GM23248 (cell line): ENCODE measurements around the gene AHRR. TPM values are rescaled to one million over a fixed set of nuclear protein-coding genes. Genes with fewer than 3 reads are reported as not detected.

Source experiments
- DNase-seq: peaks from one replicate; pipeline ENCODE4 v3.0.0-alpha.2; 2015
- H2AFZ ChIP-seq: fragments of 200-600 bp; sonication (generic); 2 replicates; pipeline ENCODE4 v1.6.1; 2016; ENCODE audit warnings: antibody characterized with exemption
- H3F3A ChIP-seq: fragments of 200-600 bp; sonication (generic); 2 replicates; pipeline ENCODE4 v1.6.1; 2016; ENCODE audit warnings: mild to moderate bottlenecking, antibody characterized with exemption, mixed run types; ENCODE audit not compliant: insufficient read depth
- H3K27ac ChIP-seq: fragments of 200-600 bp; sonication (generic); 2 replicates; pipeline ENCODE4 v1.5.1; 2016; ENCODE audit warnings: mild to moderate bottlenecking
- H3K27me3 ChIP-seq: fragments of 200-600 bp; sonication (generic); replicated peaks from 2 replicates; pipeline ENCODE4 v1.6.1; 2016; ENCODE audit warnings: mild to moderate bottlenecking; ENCODE audit not compliant: insufficient read depth
- H3K36me3 ChIP-seq: fragments of 200-600 bp; sonication (generic); 2 replicates; pipeline ENCODE4 v1.6.1; 2016; ENCODE audit warnings: low read depth, mild to moderate bottlenecking
- H3K4me1 ChIP-seq: fragments of 200-600 bp; sonication (generic); 2 replicates; pipeline ENCODE4 v1.6.1; 2016; ENCODE audit warnings: mild to moderate bottlenecking; ENCODE audit not compliant: insufficient read depth
- H3K4me2 ChIP-seq: fragments of 200-600 bp; sonication (generic); one replicate; pipeline ENCODE4 v1.6.1; 2016; ENCODE audit warnings: mild to moderate bottlenecking; ENCODE audit not compliant: unreplicated experiment
- H3K4me3 ChIP-seq: fragments of 200-600 bp; sonication (generic); 2 replicates; pipeline ENCODE4 v1.5.1; 2016; ENCODE audit warnings: mild to moderate bottlenecking
- H3K79me2 ChIP-seq: fragments of 200-600 bp; sonication (generic); 2 replicates; pipeline ENCODE4 v1.6.1; 2016; ENCODE audit warnings: mild to moderate bottlenecking; ENCODE audit not compliant: insufficient read depth
- H3K9ac ChIP-seq: fragments of 200-600 bp; sonication (generic); 2 replicates; pipeline ENCODE4 v1.6.1; 2016; ENCODE audit warnings: mild to moderate bottlenecking
- H3K9me2 ChIP-seq: fragments of 200-600 bp; sonication (generic); 2 replicates; pipeline ENCODE4 v1.6.1; 2016; ENCODE audit warnings: mixed run types, mild to moderate bottlenecking, moderate library complexity; ENCODE audit not compliant: insufficient read depth
- H3K9me3 ChIP-seq: fragments of 200-600 bp; sonication (generic); one replicate; pipeline ENCODE4 v1.6.1; 2017; ENCODE audit warnings: low read depth
- H4K20me1 ChIP-seq: fragments of 200-600 bp; sonication (generic); 2 replicates; pipeline ENCODE4 v1.6.0; 2016; ENCODE audit not compliant: insufficient read depth
- EZH2 ChIP-seq: fragments of 200-600 bp; sonication (generic); IDR thresholded peaks from 2 replicates; pipeline ENCODE4 v1.6.1; 2018; ENCODE audit warnings: antibody characterized with exemption, mild to moderate bottlenecking; ENCODE audit not compliant: insufficient read depth, poor library complexity, severe bottlenecking
- EZH2phosphoT487 ChIP-seq: fragments of 200-600 bp; sonication (generic); IDR thresholded peaks from 2 replicates; pipeline ENCODE4 v1.6.1; 2018; ENCODE audit warnings: antibody characterized with exemption, moderate library complexity, mild to moderate bottlenecking, low read depth; ENCODE audit not compliant: insufficient read depth
- WGBS, 2 experiments: methylation state at CpG; one replicate each; pipeline ENCODE4 v1.1.6; 2015 to 2017; ENCODE audit warnings: low lambda C conversion rate in 2 of 2, low coverage in 1 of 2; ENCODE audit errors: missing lambda C conversion rate in 2 of 2; 5-methylcytosine and 5-hydroxymethylcytosine counted together
- in situ Hi-C: fragments of 300-500 bp; cut with MboI; formaldehyde crosslinking; loops from 2 replicates; pipeline ENCODE4 v1.15.0; 2020
- polyA plus RNA-seq: library from polyadenylated mRNA; unstranded; fragments of >200 nt; fragmentation: Nextera tagmentation; extraction: Ambion mirVana; gene quantifications from 2 replicates; pipeline ENCODE4 v1.2.1, GENCODE V29; 2016
- total RNA-seq: library from RNA; depleted of rRNA; stranded (reverse); fragments of >200 nt; shearing (Covaris generic); gene quantifications from 2 replicates; pipeline ENCODE4 v1.2.3, GENCODE V29; 2014

Gene AHRR
- total and polyA plus RNA-seq, 2 experiments from 2014 or later = 13.2 to 33.7 TPM

- peaks cover 3% of the 10 kb centered on the region; the same call in 1 of the 2 replicates for H3K4me1 ChIP-seq
- no peak overlapping the region for H3K9ac ChIP-seq
- H3K27ac ChIP-seq = no peak overlapping the region
- H3K9me2 ChIP-seq = no peaks in the 10 kb centered on the region
- no peak overlapping the region for H2AFZ ChIP-seq
- WGBS, 2 experiments = 90 to 92% methylated on average over 21 of the region's 21 CpGs
- H3K4me2 ChIP-seq = no peak overlapping the region
- TF ChIP-seq EZH2 (no peak), EZH2phosphoT487 (no peak)
- peaks cover 83% of the 10 kb centered on the region for H3K79me2 ChIP-seq
- H3K9me3 ChIP-seq = peaks cover 3% of the 10 kb centered on the region
- no peaks in the 10 kb centered on the region for H3K27me3 ChIP-seq
- no peak for DNase-seq
- H4K20me1 ChIP-seq = no peaks in the 10 kb centered on the region
- in situ Hi-C loops = no loop called here
- H3K36me3 ChIP-seq = peaks cover 35% of the 10 kb centered on the region
- H3K4me3 ChIP-seq = no peak overlapping the region
- H3F3A ChIP-seq = no peaks in the 10 kb centered on the region
These were observed 126.7 kb downstream of the AHRR start for GRCh38 chr5:448061-448765.

- no peaks in the 10 kb centered on the region for H4K20me1 ChIP-seq
- H3K27ac ChIP-seq = no peak overlapping the region
- no peaks in the 10 kb centered on the region for H3F3A ChIP-seq
- H3K4me2 ChIP-seq = no peak overlapping the region
- in situ Hi-C loops = no loop called here
- WGBS, 2 experiments = 88 to 91% methylated on average over 12 of the region's 12 CpGs
- H2AFZ ChIP-seq = no peak overlapping the region
- H3K9me2 ChIP-seq = no peaks in the 10 kb centered on the region
- no peak overlapping the region for H3K4me3 ChIP-seq
- no peak overlapping the region for H3K9ac ChIP-seq
- DNase-seq = no peak
- H3K79me2 ChIP-seq = peaks cover 83% of the 10 kb centered on the region
- peaks cover 3% of the 10 kb centered on the region for H3K9me3 ChIP-seq
- peaks cover 41% of the 10 kb centered on the region for H3K36me3 ChIP-seq
- H3K4me1 ChIP-seq = peaks cover 3% of the 10 kb centered on the region; the same call in 1 of the 2 replicates
- TF ChIP-seq EZH2phosphoT487 = no peak
- TF ChIP-seq EZH2 = no peak
- H3K27me3 ChIP-seq = no peaks in the 10 kb centered on the region
These were observed 127.2 kb downstream of the AHRR start for GRCh38 chr5:448766-449090.

GRCh38 chr5:449151-449550, 127.6 kb downstream of the AHRR start:
- Histone ChIP-seq H3K4me3 (no peak overlapping the region), H3K9me3 (peaks cover 3% of the 10 kb centered on the region), H3K9ac (no peak overlapping the region), H3K36me3 (peaks cover 43% of the 10 kb centered on the region), H3K27me3 (no peaks in the 10 kb centered on the region), H3K4me1 (peaks cover 2% of the 10 kb centered on the region; the same call in 1 of the 2 replicates), H2AFZ (no peak overlapping the region), H3K9me2 (no peaks in the 10 kb centered on the region), H3K4me2 (no peak overlapping the region), H3K27ac (no peak overlapping the region), H3F3A (no peaks in the 10 kb centered on the region), H4K20me1 (no peaks in the 10 kb centered on the region), H3K79me2 (peaks cover 83% of the 10 kb centered on the region)
- no peak for DNase-seq
- TF ChIP-seq EZH2 (no peak), EZH2phosphoT487 (no peak)
- 87 to 90% methylated on average over 5 of the region's 5 CpGs for WGBS, 2 experiments
- in situ Hi-C loops = no loop called here

DNA sequence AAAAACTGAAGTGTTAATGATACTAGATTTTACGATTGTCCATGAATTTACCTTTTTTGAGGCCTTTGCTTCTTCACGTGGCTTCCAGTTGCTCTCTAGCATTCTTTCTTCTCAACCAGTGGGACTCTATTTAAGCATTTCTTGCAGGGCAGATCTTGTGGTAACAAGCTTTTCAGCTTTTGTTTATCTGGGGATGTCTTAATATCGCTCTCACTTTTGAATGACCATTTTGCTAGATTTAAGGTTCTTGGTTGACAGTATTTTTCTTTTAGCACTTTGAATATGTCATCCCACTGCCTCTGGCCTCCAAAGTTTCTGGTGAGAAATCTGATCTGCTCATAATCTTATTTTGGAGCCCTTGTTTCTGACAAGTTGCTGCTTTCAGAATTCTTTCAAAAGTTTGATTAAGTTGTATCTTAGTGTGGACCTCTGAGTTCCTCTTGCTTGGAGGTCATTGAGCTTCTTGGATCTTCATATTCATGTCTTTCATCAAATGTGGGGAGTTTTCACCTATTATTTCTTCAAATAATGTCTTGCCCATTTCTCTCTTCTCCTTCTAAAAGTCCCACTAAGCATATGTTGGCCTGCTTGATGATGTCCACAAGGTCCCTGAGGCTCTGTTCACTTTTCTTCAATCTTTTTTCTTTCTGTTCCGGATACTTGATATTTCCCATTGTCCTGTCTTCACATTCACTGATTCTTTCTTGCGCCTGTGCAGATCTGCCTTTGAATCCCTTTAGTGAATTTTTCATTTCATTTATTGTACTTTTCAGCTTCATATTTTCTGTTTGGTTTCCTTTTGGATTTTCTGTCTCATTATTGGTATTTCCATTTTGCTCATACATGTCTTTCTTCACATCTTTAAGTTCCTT, 130.3 kb downstream of the AHRR start:
- Histone ChIP-seq H3F3A (no peaks in the 10 kb centered on the region), H3K9me3 (peaks cover 3% of the 10 kb centered on the region), H3K27ac (no peak overlapping the region), H3K9me2 (no peaks in the 10 kb centered on the region), H2AFZ (no peak overlapping the region), H3K79me2 (peaks cover 92% of the 10 kb centered on the region), H3K27me3 (no peaks in the 10 kb centered on the region), H4K20me1 (no peaks in the 10 kb centered on the region), H3K9ac (no peak overlapping the region), H3K4me3 (no peak overlapping the region), H3K36me3 (peaks cover 43% of the 10 kb centered on the region), H3K4me1 (no peaks in the 10 kb centered on the region), H3K4me2 (no peak overlapping the region)
- TF ChIP-seq EZH2phosphoT487 (no peak), EZH2 (no peak)
- 86% methylated on average over 5 of the region's 5 CpGs for WGBS, 2 experiments
- in situ Hi-C loops = no loop called here
- DNase-seq = no peak
